CD4-positive, alpha-beta T cell treated with Interleukin-12 subunit alpha and Interleukin-12 subunit beta, for 1 hour (primary cell): Measurements from ENCODE around the gene SAC3D1.
A peak's percentile ranks its signal among the peaks of the same experiment; 100 is the strongest.

Source experiments
- DNase-seq: peaks from one replicate; pipeline ENCODE4 v3.0.0-alpha.2; 2020

The SAC3D1 gene

GRCh38 chr11:65027213-65028067 is 13.6 kb upstream of the SAC3D1 start, which contains the start of gene SNX15:
TSS of gene SNX15 (plus strand) at chr11:65027439. CDS start at chr11:65027538, 99 bp downstream.
- DNase-seq, result peak; percentile 95

DNA sequence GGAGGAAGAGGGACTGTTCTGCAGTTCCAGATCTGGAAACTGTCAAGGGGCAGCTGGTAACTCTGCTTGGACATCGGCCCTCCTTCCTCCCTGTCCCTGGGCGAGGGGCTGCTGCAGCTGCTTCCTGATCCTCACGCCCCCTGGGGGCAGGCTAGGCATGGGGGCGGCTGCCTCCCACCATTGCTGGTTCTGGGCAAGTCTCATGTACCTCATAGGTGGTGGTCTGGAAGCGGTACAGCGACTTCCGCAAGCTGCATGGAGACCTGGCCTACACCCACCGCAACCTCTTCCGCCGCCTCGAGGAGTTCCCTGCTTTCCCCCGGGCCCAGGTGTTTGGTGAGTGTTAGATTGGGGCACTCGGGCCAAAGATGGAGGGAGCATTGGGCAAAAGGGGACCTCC is 8.8 kb upstream of the SAC3D1 start:
- DNase-seq, result no peak

DNA sequence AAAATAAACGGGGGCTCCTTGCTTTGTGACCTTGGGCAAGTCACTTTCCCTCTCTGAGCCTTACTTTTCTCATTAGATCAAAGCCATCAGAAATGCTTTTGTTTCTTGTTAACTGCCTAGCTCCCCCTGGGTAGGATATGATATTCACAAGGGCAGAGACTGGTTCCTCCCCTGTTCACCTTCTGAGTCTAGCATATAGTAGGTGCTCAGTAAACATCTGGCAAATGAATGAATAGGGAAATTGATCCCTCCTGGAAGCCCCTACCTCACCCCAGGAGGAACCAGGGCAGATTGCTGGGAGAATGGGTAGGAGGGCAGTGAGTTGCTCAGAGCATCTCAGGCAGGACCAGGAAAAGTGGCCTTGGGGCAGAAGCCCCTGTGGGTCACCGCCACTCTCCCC is 6.6 kb upstream of the SAC3D1 start:
- no peak for DNase-seq

DNA sequence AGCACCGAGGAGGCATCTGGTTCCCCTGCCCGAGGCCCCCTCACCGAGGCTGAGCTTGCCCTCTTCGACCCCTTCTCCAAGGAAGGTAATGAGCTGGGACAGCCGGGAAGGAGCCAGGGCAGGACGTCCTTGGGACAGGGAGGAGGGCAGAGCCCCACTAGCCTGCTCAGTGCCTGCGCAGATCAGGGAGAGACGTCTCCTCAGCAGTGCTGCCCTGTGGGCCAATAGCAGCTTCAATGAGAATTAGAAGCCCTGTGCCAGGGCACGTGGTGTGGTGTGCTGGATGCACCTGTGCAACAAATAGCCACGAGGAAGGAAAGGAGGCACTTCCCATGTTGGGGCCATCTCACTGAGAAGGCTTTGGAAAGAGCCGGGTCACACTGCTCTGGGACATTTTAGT is 5.4 kb upstream of the SAC3D1 start:
- DNase-seq, result no peak

- no peak for DNase-seq
These were observed 4.1 kb upstream of the SAC3D1 start for GRCh38 chr11:65036931-65037330.

DNA sequence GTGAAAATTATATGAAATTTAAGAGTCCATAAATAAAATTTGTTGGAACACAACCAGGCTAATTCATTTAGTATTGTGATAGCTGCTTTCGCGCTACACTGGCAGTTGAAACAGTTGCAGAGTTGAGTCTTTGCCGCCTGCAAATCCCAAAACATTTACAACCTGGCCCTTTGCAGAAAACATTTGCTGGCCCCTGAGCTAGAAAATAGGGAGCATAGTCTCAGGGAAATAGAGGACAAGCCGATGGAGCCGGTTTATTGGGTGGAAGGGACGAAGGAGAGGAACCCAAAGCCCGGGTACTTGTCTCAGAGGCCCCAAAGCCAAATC is 527 bp upstream of the SAC3D1 start:
- DNase-seq, result no peak

DNA sequence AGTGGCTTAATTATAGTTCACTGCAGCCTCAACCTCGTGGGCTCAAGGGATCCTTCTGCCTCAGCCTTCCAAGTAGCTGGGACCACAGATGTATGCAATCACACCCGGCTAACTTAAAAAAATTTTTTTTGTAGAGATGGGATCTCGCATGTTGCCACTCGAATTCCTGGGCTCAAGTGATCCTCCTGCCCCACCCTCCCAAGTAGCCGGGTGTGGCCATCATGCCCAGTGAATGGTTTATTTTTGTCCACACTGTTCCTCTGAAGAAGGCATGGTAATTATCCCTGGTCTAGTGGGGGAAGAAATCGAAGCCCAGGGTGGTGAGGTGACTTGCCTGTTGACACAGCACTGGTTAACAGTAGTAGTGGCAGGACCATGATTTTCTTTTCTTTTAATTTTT is 1.9 kb downstream of the SAC3D1 start:
- DNase-seq, result no peak

GRCh38 chr11:65043881-65044501 is 3.0 kb downstream of the SAC3D1 start:
- DNase-seq, result no peak

- DNase-seq, result no peak
These were observed 4.1 kb downstream of the SAC3D1 start for GRCh38 chr11:65045061-65045460.

DNA sequence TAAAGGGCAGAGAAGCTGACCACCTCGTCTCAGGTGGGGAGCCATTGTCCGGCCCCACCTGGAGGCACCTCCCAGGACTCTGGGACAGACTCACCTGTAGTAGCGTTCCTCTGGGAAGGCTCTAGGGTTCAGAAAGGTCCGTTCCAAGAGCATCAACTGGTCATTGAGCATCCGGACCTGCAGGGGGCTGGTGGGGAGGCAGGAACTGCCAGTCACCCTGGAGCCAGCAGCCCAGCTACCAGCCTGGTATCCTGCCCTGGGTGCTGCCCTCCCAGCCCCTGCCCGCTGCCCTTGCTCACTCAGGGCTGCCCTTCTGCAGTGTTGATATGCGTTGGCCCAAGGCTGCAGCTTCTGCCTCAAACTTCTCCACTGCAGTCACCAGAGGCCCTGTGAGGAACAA is 4.7 kb downstream of the SAC3D1 start:
- DNase-seq, result no peak

GRCh38 chr11:65047581-65048422 is 6.8 kb downstream of the SAC3D1 start:
- DNase-seq, result peak; percentile 17

- no peak for DNase-seq
These were observed 10.4 kb downstream of the SAC3D1 start for GRCh38 chr11:65051398-65051858.

- DNase-seq, result peak; percentile 31
These were observed 13.0 kb downstream of the SAC3D1 start for GRCh38 chr11:65053827-65054508.

GRCh38 chr11:65055538-65055937 is 14.5 kb downstream of the SAC3D1 start:
- DNase-seq, result no peak

GRCh38 chr11:65056999-65057398 is 16.0 kb downstream of the SAC3D1 start:
- no peak for DNase-seq

DNA sequence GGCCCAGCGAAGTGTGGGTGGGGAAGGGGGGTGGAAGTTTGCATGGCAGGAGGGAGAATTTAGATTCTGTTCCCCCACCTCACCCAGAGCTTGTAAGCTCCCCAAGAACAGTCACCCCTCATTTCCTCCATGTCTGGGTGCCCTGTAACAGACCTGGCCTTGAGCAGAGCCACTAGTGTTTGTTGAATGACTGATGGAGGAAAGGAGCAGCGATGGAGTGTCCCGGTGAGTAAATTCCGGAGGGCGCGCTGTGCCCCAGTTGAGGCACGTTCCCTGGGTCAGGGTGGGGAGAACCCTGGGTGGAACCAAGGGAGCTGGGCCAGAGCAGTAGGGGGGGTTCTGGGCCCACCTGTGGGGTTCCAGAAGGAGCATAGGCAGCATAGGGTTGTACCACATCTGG is 16.5 kb downstream of the SAC3D1 start:
- DNase-seq, result no peak

DNA sequence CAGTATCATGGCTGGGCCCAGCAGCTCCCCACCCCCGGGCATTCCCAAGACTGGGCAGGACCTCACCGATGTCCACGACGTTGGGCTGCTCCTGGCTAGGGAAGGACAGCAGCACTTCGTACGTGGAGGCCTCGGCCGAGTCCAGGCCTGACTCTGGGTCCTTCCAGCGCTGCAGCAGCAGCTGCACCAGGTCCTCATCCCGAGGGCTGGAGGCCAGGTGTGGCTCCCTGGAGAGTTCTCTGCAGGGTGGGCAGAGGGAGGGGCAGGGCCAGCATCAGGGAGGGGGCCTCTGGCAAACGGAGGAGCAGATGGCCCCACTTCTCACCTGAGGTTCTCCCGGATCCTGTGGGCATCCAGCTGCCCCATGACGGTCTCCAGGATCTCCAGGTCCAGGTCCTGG is 17.0 kb downstream of the SAC3D1 start:
- DNase-seq, result no peak

- DNase-seq, result no peak
These were observed 17.5 kb downstream of the SAC3D1 start, which contains the start of gene NAALADL1 for GRCh38 chr11:65058419-65059054. TSS of gene NAALADL1 (minus strand) at chr11:65058553. CDS start at chr11:65058521, 32 bp downstream.

DNA sequence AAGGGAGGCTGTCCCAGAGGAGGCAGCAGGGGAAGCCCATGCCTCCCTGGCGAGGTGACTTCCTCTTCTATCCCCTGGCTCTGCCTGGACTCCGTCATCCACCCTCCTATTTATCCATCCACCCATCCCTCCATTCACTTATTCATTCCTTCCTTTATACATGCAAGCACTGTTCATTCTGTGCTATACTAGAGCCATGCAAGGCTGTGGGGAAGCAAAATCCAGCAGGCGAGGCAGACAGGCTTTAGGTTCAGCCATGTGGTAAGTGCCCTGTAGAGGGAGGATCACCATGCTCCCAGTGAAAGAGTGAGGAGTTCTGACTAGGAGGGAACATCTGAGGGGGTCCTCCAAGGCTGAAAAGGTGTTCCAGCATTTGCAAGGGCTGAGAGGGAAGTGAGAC is 18.5 kb downstream of the SAC3D1 start:
- no peak for DNase-seq

DNA sequence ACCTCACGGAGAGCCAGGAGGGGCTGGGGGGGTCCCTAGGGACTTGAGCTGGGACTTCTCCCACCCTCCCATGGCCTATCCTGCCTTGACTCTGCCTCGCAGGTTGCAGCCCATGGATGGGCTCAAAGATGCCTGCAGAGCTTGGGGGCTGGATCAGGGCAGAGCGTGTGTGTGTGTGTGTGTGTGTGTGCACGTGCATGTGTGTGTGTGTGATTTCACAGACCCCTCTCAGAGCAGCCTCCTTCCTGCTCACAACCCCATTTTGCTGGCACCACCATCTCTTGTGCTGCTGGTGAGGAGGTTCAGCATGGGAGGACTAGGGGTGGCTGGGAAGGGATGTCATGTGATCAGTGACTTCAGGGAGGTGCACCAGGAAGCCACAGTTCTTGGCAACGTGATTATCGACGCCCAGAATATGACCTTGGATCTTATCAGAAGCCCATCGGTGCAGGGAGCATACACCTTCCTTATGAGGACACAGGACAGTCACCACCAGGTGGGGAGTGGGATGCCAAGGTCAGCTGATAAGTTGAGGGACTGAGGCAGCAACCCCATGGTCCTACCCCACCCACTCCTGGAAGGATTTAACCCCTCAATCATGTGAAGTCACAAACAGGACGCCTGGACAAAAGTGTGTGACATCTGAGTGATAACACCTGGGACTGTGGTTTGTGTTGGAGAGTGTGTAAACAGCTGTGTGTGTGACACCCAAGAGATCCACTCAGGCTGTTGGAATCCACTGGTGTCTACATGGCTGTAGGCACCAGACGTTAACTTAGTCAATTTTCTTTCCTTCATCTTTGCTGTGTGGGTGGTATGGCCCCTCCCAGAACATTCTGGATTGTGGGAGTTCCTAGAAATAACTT is 19.2 kb downstream of the SAC3D1 start:
- no peak for DNase-seq

- no peak for DNase-seq
These were observed 20.0 kb downstream of the SAC3D1 start for GRCh38 chr11:65060913-65061408.
